Chondrocyte (in vitro differentiated cells): ENCODE data around the gene MEIS2. TPM values are rescaled to one million over a fixed set of nuclear protein-coding genes. Genes with fewer than 3 reads are reported as not detected.

Source experiments
- DNase-seq: peaks from one replicate; pipeline ENCODE4 v3.0.0; 2021; ENCODE audit warnings: mixed read lengths, low spot score
- H3K27ac Mint-ChIP-seq: one replicate; pipeline ENCODE4 v1.8.0; 2021; ENCODE audit warnings: mild to moderate bottlenecking, moderate library complexity, mixed read lengths; ENCODE audit not compliant: unreplicated experiment
- H3K27me3 Mint-ChIP-seq: 2 replicates; pipeline ENCODE4 v1.8.0; 2021; ENCODE audit warnings: low read depth, mixed read lengths
- H3K36me3 Mint-ChIP-seq: 2 replicates; pipeline ENCODE4 v1.8.0; 2021; ENCODE audit warnings: low read depth, mixed read lengths
- H3K4me1 Mint-ChIP-seq: 2 replicates; pipeline ENCODE4 v1.8.0; 2021; ENCODE audit warnings: low read depth, mild to moderate bottlenecking, mixed read lengths
- H3K4me3 Mint-ChIP-seq: one replicate; pipeline ENCODE4 v1.8.0; 2021; ENCODE audit warnings: mild to moderate bottlenecking, moderate library complexity, mixed read lengths; ENCODE audit not compliant: unreplicated experiment
- H3K9me3 Mint-ChIP-seq: 2 replicates; pipeline ENCODE4 v1.8.0; 2021; ENCODE audit warnings: low read depth, mixed read lengths
- total RNA-seq: library from RNA; stranded (reverse); gene quantifications from 3 replicates; pipeline ENCODE4 v1.2.1, GENCODE V29; 2021
- TF ChIP-seq, protein P1 (sequence below): fragments of 200-600 bp; sonication (generic); IDR thresholded peaks from 2 replicates; pipeline ENCODE4 v1.5.0; 2021; ENCODE audit warnings: antibody characterized with exemption, mild to moderate bottlenecking, moderate library complexity

Gene MEIS2
- total RNA-seq, 1 donor from 2014 or later, result 28.3 TPM

DNA sequence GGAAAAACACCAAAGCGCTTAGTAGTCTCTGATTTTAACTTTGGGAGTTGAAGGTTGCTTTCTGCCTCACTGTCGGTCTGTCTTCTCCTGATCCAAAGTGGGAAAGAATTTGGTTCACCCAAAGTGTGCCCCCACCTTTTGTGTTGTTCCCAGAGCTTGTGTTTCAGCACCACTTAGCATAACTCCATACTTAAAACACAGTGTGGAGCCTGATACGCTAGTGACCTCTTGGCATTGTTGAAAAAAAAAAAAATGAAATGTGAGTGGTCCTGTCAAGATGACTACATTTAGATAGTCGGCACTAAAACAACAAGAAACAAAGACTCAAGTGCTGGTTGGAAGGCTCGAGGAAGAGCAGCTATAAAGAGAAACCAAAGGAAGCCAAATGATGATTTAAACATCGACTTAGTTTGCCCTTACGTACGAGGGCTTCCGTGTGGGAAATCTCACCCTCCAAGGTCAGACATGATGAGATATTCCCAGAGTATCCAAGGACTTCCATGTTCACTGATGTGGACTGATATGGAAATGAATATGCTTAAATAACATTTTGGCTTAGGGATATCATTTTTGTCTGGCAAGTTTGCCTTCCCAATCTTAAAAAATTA, 178.8 kb downstream of the MEIS2 start:
- TF ChIP-seq, protein P1, sequence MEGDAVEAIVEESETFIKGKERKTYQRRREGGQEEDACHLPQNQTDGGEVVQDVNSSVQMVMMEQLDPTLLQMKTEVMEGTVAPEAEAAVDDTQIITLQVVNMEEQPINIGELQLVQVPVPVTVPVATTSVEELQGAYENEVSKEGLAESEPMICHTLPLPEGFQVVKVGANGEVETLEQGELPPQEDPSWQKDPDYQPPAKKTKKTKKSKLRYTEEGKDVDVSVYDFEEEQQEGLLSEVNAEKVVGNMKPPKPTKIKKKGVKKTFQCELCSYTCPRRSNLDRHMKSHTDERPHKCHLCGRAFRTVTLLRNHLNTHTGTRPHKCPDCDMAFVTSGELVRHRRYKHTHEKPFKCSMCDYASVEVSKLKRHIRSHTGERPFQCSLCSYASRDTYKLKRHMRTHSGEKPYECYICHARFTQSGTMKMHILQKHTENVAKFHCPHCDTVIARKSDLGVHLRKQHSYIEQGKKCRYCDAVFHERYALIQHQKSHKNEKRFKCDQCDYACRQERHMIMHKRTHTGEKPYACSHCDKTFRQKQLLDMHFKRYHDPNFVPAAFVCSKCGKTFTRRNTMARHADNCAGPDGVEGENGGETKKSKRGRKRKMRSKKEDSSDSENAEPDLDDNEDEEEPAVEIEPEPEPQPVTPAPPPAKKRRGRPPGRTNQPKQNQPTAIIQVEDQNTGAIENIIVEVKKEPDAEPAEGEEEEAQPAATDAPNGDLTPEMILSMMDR, result no peak
- no peak for DNase-seq
- Mint-ChIP-seq H3K27ac (no peak overlapping the region), H3K27me3 (no peaks in the 10 kb centered on the region), H3K36me3 (peaks cover 11% of the 10 kb centered on the region), H3K4me3 (no peak overlapping the region), H3K9me3 (no peaks in the 10 kb centered on the region), H3K4me1 (peaks cover 4% of the 10 kb centered on the region)

DNA sequence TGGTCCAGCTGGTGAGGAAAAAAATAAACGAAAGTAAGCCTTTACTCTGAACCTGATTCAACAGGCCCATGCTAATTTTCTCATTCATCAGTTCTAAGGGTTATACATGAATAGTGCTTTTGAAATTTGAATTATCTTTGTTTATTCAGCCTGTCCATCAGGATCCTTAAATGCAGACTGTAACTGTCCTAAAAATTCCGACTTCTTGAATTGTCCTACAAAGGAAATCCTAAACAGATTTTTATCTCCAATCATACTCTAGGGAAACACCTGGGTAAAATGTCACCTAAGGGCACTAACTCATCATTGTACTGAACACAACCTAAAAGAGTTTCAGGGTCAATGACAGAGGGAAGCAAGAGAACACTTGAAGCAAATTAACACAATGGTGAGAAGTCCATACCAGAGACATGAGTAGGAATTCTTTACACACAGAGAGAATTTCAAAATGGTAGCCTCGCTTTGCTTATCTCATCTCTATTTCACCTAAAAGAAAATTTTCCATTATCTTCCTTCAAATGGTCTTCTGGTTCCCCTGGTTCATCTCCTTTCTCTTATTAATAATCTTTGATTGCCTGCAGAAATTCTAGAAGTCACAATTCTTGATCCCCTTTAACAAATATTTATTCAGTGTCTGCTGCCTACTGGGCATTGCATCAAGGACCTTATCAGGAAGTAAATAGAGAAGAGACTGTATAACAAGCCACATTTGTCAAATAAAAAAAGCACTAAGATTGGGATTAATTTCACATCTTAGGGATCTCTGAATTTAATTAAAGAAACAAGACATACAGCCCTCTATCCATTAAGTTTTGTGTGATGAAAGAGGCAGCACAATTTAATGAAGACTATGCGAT, 182.7 kb downstream of the MEIS2 start:
- H3K9me3 Mint-ChIP-seq, result no peaks in the 10 kb centered on the region
- H3K27ac Mint-ChIP-seq, result no peak overlapping the region
- no peak overlapping the region for H3K4me3 Mint-ChIP-seq
- DNase-seq, result no peak
- H3K27me3 Mint-ChIP-seq, result no peaks in the 10 kb centered on the region
- TF ChIP-seq, protein P1, result no peak
- peaks cover 9% of the 10 kb centered on the region for H3K36me3 Mint-ChIP-seq
- no peaks in the 10 kb centered on the region for H3K4me1 Mint-ChIP-seq

DNA sequence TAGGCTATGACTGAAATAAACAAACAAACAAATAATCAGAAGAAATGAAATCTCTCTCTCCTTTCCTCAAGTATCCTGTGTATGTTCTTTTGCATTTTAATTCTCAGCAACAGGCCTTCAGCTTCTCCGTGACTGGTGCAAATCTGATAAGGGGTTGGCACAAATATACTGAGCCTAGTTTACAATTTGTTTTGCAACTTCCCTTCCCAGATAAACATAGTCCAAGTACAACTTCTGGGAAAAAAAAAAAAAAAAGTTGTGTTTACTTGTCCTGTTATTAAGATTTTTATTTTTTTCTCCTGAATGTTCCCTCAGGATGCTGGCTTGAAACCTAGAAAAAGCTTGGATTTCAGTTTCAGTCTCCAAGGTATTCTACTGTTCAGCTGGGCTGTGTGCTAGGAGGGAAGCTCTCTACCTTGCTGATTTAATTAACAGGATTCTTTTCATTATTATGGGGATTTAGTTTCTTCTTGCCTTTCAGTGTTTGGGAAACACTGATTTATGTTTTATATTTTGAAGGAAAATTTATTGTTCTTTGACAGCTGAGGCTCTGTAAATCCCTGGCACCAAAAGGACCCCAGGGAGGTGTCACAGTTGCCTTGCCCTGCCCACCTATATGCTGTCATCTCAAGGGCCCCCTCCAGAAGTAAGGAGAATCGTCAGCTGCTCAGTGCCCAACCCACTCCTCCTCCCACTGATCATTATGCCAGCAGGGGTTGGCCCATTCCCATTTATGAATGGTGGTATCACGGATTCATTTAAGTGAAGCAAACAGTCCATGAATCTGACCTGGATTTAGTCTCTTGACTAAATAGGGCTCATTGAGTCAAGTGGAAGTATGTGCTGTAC, 185.2 kb downstream of the MEIS2 start:
- Mint-ChIP-seq H3K36me3 (peaks cover 9% of the 10 kb centered on the region), H3K27me3 (no peaks in the 10 kb centered on the region), H3K4me1 (no peaks in the 10 kb centered on the region), H3K27ac (no peak overlapping the region), H3K4me3 (no peak overlapping the region), H3K9me3 (no peaks in the 10 kb centered on the region)
- no peak for DNase-seq
- TF ChIP-seq, protein P1, result no peak

DNA sequence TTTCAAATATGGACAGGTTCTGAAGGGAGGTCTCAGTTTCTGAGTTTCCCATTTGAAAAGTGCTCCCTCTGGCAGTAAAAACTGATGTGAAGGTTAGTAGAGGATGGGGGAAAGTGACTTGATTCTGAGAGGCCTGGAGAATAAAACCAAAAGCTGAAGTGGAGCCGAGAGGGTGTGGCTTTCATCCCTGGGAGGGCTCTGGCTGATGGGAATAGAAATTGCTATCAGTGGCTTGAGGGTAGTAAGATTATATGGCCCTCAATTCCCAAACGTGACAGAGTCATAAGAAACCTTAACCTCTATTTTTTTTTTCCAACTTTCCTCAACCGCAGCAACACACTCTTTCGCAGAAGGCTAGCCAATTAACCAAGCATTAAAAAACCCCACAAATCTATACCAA, 185.9 kb downstream of the MEIS2 start:
- Mint-ChIP-seq H3K27me3 (no peaks in the 10 kb centered on the region), H3K36me3 (peaks cover 9% of the 10 kb centered on the region), H3K9me3 (no peaks in the 10 kb centered on the region), H3K4me3 (no peak overlapping the region), H3K27ac (no peak overlapping the region), H3K4me1 (no peaks in the 10 kb centered on the region)
- TF ChIP-seq, protein P1, result no peak
- DNase-seq, result no peak

DNA sequence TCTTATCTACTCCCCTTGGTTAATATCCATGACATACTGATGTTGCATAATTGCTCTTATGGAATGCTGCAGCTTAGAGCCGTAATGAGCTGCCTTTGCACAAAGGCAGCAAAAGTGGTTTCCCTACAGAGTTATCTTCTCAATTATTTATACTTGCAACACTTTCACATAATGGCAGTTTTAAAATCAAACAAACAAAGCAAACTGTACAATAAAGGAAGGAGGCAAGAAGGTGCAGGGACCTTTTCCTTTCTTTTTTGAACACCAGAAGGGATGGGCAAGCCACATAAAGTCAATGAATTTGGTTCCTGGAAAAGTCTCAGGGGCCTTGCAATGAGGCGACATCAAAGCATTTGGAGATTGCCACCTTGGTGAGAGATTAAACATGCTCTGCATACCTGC, 188.0 kb downstream of the MEIS2 start:
- no peak for DNase-seq
- peaks cover 6% of the 10 kb centered on the region for H3K36me3 Mint-ChIP-seq
- TF ChIP-seq, protein P1, result no peak
- no peaks in the 10 kb centered on the region for H3K9me3 Mint-ChIP-seq
- H3K4me1 Mint-ChIP-seq, result no peaks in the 10 kb centered on the region
- no peak overlapping the region for H3K27ac Mint-ChIP-seq
- no peak overlapping the region for H3K4me3 Mint-ChIP-seq
- H3K27me3 Mint-ChIP-seq, result no peaks in the 10 kb centered on the region
